ENCODE data around the gene MAP3K8.

The MAP3K8 gene

GRCh38 chr10:30509508-30509907 lies 75.5 kb downstream of the MAP3K8 start:
- H3K36me3 ChIP-seq (ENCODE audit: control insufficient read depth, insufficient read depth, low read length): no peaks in the 10 kb centered on the region
- no peak overlapping the region for H3K9ac ChIP-seq (ENCODE audit: low read length)
- H3K9me3 ChIP-seq (ENCODE audit: control insufficient read depth, insufficient read depth, low read depth, low read length): no peaks in the 10 kb centered on the region
- H3K4me1 ChIP-seq (ENCODE audit: control insufficient read depth, insufficient read depth, low read length): 0 out of 2 replicates have a peak, but pooled peaks cover 3% of the 10 kb centered on the region
- H3K27me3 ChIP-seq (ENCODE audit: control insufficient read depth, insufficient read depth, low read length): no peaks in the 10 kb centered on the region
- no peak overlapping the region for H3K27ac ChIP-seq (ENCODE audit: low read depth, low read length)
- H3K4me3 ChIP-seq (ENCODE audit: low read depth, low read length): no peak overlapping the region

GRCh38 chr10:30510184-30510931 lies 76.4 kb downstream of the MAP3K8 start:
- no peak overlapping the region for H3K4me3 ChIP-seq (ENCODE audit: low read depth, low read length)
- H3K9me3 ChIP-seq (ENCODE audit: control insufficient read depth, insufficient read depth, low read depth, low read length): no peaks in the 10 kb centered on the region
- no peaks in the 10 kb centered on the region for H3K36me3 ChIP-seq (ENCODE audit: control insufficient read depth, insufficient read depth, low read length)
- no peak overlapping the region for H3K9ac ChIP-seq (ENCODE audit: low read length)
- no peaks in the 10 kb centered on the region for H3K27me3 ChIP-seq (ENCODE audit: control insufficient read depth, insufficient read depth, low read length)
- no peak overlapping the region for H3K27ac ChIP-seq (ENCODE audit: low read depth, low read length)
- 0 out of 2 replicates have a peak, but pooled peaks cover 3% of the 10 kb centered on the region for H3K4me1 ChIP-seq (ENCODE audit: control insufficient read depth, insufficient read depth, low read length)

GRCh38 chr10:30510932-30511700 lies 77.1 kb downstream of the MAP3K8 start:
- no peak overlapping the region for H3K27ac ChIP-seq (ENCODE audit: low read depth, low read length)
- H3K36me3 ChIP-seq (ENCODE audit: control insufficient read depth, insufficient read depth, low read length): no peaks in the 10 kb centered on the region
- H3K9ac ChIP-seq (ENCODE audit: low read length): no peak overlapping the region
- no peaks in the 10 kb centered on the region for H3K9me3 ChIP-seq (ENCODE audit: control insufficient read depth, insufficient read depth, low read depth, low read length)
- H3K27me3 ChIP-seq (ENCODE audit: control insufficient read depth, insufficient read depth, low read length): no peaks in the 10 kb centered on the region
- H3K4me3 ChIP-seq (ENCODE audit: low read depth, low read length): no peak overlapping the region
- 0 out of 2 replicates have a peak, but pooled peaks cover 3% of the 10 kb centered on the region for H3K4me1 ChIP-seq (ENCODE audit: control insufficient read depth, insufficient read depth, low read length)

Data from HUES6 (cell line).